ENCODE results near the gene SUN2.

The SUN2 gene

DNA sequence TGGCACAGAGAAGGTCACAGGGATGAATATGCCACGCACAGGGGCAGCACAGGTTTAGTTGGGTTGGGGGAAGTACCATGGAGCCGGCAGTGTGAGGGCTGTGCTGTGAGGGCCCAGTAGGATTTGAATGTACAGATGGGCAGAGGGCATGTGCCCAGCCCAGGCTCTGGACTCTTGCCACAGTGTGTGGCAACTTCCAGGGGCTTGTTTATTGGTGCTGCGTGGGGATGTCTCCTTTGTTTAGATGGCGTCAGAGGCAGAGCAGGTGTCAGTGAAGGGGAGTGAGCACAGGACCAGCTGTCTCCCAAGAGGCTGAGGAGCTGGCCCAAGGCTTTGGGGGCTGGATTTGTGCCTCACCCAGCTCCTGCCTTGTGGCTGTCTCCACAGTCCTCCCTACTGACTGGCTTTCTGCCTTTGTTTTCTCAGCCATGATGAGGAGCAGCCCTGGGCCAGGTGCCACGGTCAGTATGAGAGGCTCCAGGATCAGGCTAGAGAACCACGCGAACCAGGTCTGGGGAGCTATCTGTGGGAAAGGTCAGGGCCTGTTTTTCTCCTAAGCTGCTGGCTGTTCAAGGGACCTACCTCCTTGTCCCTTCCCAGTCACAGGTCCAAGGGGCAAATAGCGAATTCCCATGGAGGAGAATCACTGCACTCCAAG, 21.9 kb downstream of the SUN2 start:
- no peak for ATAC-seq

DNA sequence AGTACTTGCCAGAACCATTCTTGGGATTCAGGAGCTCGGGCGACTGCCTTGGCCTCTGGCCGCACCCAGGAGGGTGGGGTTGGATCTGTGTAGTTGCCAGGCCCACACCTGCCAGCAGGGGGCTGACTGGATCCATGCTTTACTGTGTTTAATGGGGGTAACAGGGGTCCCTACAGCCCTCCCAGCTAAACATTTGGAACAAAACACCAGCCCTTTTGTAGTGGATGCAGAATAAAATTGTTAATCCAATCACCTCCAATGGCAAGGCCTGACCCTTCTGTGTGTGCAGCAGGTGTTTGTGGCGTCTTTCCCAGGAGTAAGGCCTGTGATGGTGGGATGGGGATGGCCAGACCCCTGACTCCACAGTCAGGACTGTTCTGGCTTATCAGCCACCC, 22.5 kb downstream of the SUN2 start:
- ATAC-seq, result peak; percentile 54 to 62

DNA sequence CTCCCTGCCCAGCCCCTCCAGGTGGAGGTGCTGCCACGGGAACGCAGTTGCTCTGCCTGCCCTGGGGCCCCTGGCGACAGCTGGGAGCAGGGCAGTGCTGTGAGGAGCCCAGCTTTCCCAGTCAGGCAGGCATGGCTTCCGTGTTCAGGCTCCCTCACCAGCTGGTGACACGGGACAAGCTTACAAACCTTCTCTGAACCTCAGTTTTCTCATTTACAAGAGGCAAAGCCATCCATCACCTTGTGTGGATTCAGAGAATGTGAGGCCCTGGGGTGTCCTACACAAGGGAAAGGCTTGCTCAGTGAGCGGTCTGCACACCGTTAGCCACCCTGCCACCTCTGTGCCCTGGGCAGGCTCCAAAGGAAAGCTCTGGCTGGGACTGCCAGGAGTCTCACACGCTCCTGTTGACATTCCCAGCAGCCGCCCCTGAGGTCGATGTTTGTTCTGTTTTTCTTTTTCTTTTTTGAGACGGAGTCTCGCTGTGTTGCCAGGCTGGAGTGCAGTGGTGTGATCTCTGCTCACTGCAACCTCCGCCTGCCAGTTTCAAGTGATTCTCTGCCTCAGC, 23.5 kb downstream of the SUN2 start:
- no peak for ATAC-seq

DNA sequence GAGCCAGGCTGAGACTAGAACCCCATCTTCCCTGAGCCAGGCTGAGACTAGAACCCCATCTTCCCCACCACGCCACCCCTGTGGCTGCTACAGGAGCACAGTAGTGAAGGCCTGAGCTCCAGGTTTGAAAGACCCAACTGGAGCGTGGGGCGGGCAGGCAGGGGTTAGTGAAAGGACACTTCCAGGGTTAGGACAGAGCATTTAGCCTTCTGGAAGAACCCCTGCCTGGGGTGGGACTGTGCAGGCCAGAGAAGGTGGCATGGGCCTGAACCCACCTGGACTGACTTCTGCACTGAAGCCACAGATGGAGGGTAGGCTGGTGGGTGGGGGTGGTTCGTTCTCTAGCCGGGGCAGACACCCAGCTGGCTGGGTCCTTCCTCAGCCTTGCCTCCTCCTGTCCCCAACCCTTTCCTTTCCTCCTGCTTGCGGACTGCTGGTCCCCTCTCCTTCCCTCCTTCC, 24.1 kb downstream of the SUN2 start:
- no peak for ATAC-seq

- no peak for ATAC-seq
Observed at GRCh38 chr22:38730411-38730871, 25.4 kb downstream of the SUN2 start.

GRCh38 chr22:38729946-38730345, 25.9 kb downstream of the SUN2 start:
- ATAC-seq, result no peak

DNA sequence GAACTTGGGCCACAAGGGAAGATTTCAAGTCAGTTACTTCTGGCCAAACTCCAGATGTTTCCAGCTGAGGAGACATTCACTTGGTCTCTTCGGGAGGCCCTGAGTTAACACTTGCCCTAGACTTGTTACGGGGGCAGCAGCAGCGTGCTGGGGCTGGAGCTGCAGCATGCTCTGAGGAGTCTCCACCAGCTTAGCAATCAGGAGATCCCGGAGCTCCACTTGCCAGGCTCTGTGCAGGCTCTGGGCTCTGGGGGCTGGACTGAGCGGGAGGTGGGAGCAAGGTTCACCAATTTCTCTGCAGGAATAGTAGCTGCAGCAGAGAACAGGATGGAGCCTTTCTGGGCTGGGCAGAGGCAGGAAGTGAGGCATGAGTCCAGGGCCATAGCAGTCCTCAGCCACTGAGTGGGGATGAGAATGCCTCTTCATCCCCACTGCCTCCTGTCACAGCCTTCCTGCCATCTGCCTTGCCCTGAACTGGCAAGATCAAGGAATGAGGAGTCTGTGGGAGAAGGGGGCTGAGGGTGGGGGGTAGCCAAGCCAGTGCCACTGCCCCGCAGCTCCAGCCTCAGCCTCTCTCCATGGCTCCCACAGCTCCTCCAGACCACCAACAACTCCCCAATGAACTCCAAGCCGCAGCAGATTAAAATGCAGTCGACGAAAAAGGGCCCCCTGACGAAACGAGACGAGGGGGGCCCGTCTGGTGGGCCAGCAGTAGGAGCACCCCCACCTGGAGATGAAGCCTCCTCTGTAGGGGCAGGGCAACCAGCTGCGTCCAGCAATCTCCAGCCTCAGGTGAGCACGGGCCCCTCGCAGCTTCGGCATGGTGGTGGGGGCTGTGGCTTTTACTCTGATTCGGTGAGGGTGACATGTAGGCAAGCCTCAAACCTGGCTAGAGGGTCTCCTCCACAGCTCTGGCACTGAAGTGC, 26.7 kb downstream of the SUN2 start:
- ATAC-seq, result no peak

DNA sequence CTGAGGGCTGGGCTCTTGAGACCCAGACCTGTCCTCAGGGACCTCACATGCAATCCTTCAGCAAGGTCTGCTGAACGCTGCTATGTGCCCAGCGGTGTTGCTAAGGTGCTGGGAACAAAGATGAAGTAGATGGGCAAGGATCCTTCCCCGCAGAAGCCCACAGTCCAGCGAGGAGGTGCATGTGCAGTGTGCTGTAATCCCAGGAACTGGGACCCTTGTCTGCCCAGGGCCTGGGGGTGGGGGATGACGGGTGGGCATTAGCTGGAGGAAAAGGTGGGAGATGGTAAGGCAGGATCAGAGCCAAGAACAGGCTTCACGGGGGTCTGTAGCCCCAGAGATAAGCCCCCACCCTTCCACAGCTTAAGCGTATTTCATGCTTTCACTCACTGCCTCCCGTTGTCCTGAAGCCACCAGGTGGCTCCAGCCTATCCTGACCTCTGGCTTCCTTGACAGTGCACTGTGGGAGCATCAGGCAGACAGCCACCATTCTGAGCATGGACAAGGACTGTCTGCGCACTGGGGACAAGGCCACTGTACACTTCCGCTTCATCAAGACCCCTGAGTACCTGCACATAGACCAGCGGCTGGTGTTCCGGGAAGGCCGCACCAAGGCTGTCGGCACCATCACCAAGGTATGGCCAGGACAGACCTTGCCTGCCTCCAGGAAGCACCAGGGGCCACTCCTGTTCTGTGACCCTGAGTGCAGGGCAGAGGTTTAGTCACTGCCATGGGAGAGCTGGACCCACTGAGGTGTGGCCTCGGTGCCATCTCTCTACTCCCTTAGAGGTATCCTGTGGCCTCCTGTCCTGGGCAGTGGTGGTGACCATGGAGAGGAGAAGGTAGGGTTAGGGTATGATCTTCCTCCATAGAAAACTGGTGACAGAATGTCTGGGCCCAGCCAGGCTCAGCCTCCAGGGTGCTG, 28.0 kb downstream of the SUN2 start:
- ATAC-seq, result no peak

GRCh38 chr22:38727123-38727522, 28.7 kb downstream of the SUN2 start:
- no peak for ATAC-seq

- no peak for ATAC-seq
Observed at GRCh38 chr22:38725900-38726655, 29.7 kb downstream of the SUN2 start.

GRCh38 chr22:38724926-38725571, 30.7 kb downstream of the SUN2 start:
- ATAC-seq, result peak; percentile 75 to 78

DNA sequence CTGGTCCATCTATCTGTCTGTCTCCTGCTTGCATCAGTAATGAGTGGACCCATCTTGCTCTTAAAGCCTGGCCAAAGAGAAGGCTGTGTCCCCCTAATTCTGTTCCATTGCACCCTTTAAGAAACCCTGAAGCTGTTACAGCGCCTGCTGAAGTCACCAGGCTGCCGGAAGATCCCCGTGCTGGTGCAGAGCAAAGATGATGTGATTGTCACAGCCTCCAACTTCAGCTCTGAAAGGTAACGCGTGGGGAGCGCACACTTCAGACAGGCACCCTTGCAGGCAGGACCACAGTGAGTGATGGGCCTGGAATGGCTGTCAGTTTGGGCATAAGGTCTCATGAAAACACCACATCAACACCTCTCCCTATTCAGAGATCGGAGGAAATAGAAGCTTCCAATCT, 31.6 kb downstream of the SUN2 start:
- ATAC-seq, result no peak

DNA sequence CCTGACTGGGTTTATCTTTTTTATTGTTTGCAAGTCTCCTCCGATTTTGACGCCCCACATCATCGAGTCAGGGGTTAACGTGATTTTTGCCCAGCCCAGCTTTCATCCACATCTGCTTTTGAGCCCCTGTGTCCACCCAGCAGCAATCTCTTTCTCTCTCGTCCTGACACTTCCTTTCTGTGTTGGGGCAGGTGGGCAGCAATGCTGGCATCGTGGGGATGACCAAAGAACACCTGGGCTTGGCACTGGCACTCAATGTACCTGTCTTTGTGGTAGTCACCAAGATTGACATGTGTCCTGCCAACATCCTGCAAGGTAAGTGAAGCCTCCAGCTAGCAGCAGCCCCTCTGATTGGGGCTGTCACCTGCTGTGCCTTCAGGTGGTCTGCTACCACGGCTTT, 34.2 kb downstream of the SUN2 start:
- no peak for ATAC-seq

- no peak for ATAC-seq
Observed at GRCh38 chr22:38720350-38720749, 35.4 kb downstream of the SUN2 start.

- ATAC-seq, result no peak
Observed at GRCh38 chr22:38719196-38719595, 36.6 kb downstream of the SUN2 start.

- ATAC-seq, result no peak
Observed at GRCh38 chr22:38718414-38718813, 37.4 kb downstream of the SUN2 start.

DNA sequence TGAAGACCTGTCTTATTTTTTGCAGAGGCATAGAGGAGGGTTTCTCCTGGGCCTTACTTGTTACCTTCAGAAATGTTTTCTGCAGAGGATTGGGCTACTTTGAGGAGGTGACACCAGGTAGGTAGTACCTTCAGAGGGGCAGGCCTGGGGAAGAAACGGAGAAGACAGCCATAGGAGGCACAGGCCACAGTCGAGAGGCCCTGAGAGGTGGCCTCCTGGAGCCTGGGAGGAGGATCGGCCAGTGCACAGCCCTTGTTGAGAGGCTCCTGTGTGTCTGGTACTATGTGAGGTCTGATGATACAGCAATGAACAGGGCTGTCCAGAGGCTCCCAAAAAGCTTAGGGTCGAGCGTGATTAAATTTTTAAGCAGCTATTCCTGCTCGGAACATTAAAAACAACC, 38.6 kb downstream of the SUN2 start:
- ATAC-seq, result no peak

DNA sequence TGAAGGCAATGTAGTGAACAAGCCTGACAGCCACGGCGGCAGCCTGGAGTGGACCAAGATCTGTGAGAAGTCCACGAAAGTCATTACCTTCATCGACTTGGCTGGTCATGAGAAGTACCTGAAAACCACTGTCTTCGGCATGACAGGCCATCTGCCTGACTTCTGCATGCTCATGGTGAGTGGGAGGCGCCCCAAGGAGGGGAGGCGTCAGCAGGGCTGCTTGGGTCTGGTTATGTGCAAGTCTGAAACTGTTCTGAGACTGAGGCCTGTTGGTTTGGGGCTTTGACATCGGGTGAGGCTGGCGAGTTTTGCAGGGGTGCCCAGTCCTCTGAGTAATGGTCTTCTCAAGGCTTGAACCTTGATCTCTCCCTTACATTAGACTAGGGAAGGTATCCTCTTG, 39.0 kb downstream of the SUN2 start:
- no peak for ATAC-seq

DNA sequence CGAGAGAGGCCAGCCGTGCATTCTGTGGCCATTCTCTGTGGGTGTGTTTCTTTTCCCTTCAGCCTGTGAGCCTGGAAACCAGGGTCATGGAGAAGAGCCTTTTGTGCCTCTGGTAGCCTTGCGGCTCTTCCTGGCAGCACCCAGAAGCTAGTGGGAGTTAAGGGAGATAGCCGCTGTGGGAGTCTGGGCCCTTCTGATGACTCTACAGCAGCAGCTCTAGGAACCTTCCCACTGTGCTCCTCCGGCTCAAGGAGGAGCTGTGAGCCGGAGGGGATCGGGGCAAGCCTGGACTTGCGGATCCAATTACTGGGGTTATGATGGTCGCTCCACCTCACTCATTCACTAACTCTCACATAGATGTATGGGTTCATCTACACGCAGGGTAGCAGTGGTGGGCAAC, 39.5 kb downstream of the SUN2 start:
- ATAC-seq, result no peak

DNA sequence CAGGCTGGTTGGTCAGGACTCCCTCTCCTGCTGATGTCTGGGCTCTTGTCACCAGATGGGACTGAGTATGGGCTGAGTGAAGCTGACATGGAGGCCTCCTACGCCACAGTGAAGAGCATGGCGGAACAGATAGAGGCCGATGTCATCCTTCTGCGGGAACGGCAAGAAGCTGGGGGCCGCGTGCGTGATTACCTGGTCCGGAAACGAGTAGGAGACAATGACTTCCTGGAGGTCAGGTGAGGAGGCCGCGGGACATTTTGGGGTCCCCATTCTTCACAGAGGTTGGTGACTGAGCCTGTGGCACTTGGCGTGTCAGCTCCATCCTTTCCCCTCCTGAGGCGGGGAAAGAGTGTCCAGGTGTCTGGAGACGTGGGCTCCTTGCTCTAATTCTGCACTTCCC, 39.9 kb downstream of the SUN2 start:
- no peak for ATAC-seq

DNA sequence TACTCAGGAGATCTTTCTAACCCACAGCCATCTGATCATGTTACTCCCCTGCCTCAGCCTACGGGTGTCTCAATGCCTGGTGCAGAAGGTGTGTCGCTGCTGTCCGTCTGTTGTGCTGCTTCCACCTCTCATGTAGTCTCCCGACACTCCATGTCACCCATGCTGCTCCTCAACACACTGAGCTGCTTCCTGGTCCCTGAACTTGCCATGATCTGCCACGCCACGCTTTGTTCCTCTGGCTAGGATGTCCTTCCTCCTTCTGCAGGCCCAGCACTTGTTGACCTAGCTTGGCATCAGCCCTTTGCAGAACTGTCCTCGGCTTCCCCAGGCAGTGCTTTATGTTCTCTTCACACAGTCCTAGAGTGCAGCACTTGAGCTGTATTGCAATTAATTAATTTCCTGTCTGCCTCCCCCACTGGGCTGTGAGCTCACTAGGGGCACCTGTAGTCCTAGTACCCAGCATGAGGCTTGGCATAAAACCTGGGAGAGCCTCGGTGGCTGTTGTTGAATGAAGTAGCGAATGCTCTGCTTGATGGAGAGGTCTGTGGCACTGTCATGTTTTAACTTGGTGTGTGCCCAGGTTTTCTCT, 40.5 kb downstream of the SUN2 start:
- no peak for ATAC-seq
